OCI-LY1 (cell line): ENCODE results near the gene HLA-E.
A peak's percentile ranks its signal among the peaks of the same experiment; 100 is the strongest.
"Not testable (repeated sequence)": the region's sequence is repeated elsewhere in the genome, so short reads cannot be mapped to it uniquely, and the experiment has no call there.

Experiments used
- H2AFZ ChIP-seq: fragments of 200-600 bp; sonication (generic), shearing (Covaris generic); 2 replicates; pipeline ENCODE4 v1.6.0; 2014; ENCODE audit warnings: antibody characterized with exemption, mild to moderate bottlenecking, low read length
- H3F3A ChIP-seq: fragments of 200-600 bp; sonication (generic), shearing (Covaris generic); 2 replicates; pipeline ENCODE4 v1.6.0; 2014; ENCODE audit warnings: mild to moderate bottlenecking, antibody characterized with exemption, low read length, moderate library complexity; ENCODE audit not compliant: insufficient read depth
- H3K27ac ChIP-seq: fragments of 200-600 bp; sonication (generic); 2 replicates; pipeline ENCODE4 v1.5.1; 2014; ENCODE audit warnings: low read length, mixed run types, mild to moderate bottlenecking, low read depth; ENCODE audit not compliant: poor library complexity, severe bottlenecking
- H3K27me3 ChIP-seq: fragments of 200-600 bp; sonication (generic); 2 replicates; pipeline ENCODE4 v1.6.0; 2014; ENCODE audit warnings: antibody characterized with exemption, mild to moderate bottlenecking, low read length, moderate library complexity; ENCODE audit not compliant: insufficient read depth
- H3K36me3 ChIP-seq: fragments of 200-600 bp; sonication (generic); 2 replicates; pipeline ENCODE4 v1.6.1; 2014; ENCODE audit warnings: mild to moderate bottlenecking, antibody characterized with exemption, low read length, moderate library complexity, mixed read lengths; ENCODE audit not compliant: insufficient read depth
- H3K4me1 ChIP-seq: fragments of 200-600 bp; sonication (generic); 2 replicates; pipeline ENCODE4 v1.5.1; 2014; ENCODE audit warnings: mild to moderate bottlenecking, low read length, moderate library complexity; ENCODE audit not compliant: insufficient read depth, severe bottlenecking
- H3K4me2 ChIP-seq: fragments of 200-600 bp; sonication (generic), shearing (Covaris generic); 2 replicates; pipeline ENCODE4 v1.6.1; 2014; ENCODE audit warnings: low read length
- H3K4me3 ChIP-seq: fragments of 200-600 bp; sonication (generic); 2 replicates; pipeline ENCODE4 v1.5.1; 2014; ENCODE audit warnings: low read length, low read depth, mild to moderate bottlenecking, mixed read lengths; ENCODE audit not compliant: poor library complexity, severe bottlenecking
- H3K79me2 ChIP-seq: fragments of 200-600 bp; shearing (Covaris generic); 2 replicates; pipeline ENCODE4 v1.6.1; 2016; ENCODE audit warnings: mixed run types, low read length, mixed read lengths; ENCODE audit not compliant: insufficient read depth
- H3K9ac ChIP-seq: fragments of 200-600 bp; sonication (generic), shearing (Covaris generic); 2 replicates; pipeline ENCODE4 v1.6.1; 2014; ENCODE audit warnings: mild to moderate bottlenecking, low read length, mixed read lengths
- H3K9me2 ChIP-seq: fragments of 200-600 bp; sonication (generic), shearing (Covaris generic); 2 replicates; pipeline ENCODE4 v1.6.1; 2014; ENCODE audit warnings: low read depth, mild to moderate bottlenecking, low read length, mixed read lengths
- H3K9me3 ChIP-seq: fragments of 200-600 bp; shearing (Covaris generic); 2 replicates; pipeline ENCODE4 v1.6.1; 2014; ENCODE audit warnings: low read length, mixed read lengths
- H4K20me1 ChIP-seq: fragments of 200-600 bp; sonication (generic), shearing (Covaris generic); 2 replicates; pipeline ENCODE4 v1.6.0; 2016; ENCODE audit warnings: mild to moderate bottlenecking, low read length; ENCODE audit not compliant: insufficient read depth
- EZH2 ChIP-seq: fragments of 200-600 bp; sonication (generic), shearing (Covaris generic); IDR thresholded peaks from 2 replicates; pipeline ENCODE4 v1.8.0; 2017; ENCODE audit warnings: borderline replicate concordance, mixed run types, mild to moderate bottlenecking, antibody characterized with exemption, low read length, moderate library complexity, mixed read lengths
- TF ChIP-seq, protein P1 (sequence below): fragments of 200-600 bp; sonication (generic), shearing (Covaris generic); IDR thresholded peaks from 2 replicates; pipeline ENCODE4 v1.5.1; 2017; ENCODE audit warnings: mild to moderate bottlenecking, antibody characterized with exemption, low read length, moderate library complexity, mixed read lengths

The HLA-E gene

DNA sequence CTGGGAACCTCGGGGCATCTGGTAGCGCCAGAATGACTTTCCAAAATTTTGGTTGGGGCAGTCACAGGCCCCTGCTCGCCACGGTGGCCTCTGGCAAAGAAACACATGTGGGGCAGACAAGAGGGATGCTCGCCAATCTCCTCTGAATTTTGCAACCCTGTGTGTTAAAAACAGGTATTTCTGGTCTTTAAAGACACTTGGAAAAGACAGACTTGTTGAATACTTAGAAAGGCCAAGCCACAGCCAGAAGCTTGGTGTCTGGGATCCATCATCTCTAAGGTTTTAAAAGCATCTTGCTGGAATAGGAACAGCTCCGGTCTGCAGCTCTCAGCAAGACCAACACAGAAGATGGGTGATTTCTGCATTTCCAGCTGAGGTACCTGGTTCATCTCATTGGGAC lies 31.2 kb downstream of the HLA-E start:
- no peaks in the 10 kb centered on the region for H3K27me3 ChIP-seq
- H3K4me1 ChIP-seq: peaks cover 11% of the 10 kb centered on the region
- H3K9me2 ChIP-seq: no peaks in the 10 kb centered on the region
- H3F3A ChIP-seq: no peaks in the 10 kb centered on the region
- H4K20me1 ChIP-seq: no peaks in the 10 kb centered on the region
- no peaks in the 10 kb centered on the region for H3K9me3 ChIP-seq
- no peak overlapping the region for H3K27ac ChIP-seq
- TF ChIP-seq, protein P1, sequence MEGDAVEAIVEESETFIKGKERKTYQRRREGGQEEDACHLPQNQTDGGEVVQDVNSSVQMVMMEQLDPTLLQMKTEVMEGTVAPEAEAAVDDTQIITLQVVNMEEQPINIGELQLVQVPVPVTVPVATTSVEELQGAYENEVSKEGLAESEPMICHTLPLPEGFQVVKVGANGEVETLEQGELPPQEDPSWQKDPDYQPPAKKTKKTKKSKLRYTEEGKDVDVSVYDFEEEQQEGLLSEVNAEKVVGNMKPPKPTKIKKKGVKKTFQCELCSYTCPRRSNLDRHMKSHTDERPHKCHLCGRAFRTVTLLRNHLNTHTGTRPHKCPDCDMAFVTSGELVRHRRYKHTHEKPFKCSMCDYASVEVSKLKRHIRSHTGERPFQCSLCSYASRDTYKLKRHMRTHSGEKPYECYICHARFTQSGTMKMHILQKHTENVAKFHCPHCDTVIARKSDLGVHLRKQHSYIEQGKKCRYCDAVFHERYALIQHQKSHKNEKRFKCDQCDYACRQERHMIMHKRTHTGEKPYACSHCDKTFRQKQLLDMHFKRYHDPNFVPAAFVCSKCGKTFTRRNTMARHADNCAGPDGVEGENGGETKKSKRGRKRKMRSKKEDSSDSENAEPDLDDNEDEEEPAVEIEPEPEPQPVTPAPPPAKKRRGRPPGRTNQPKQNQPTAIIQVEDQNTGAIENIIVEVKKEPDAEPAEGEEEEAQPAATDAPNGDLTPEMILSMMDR: no peak
- TF ChIP-seq EZH2: no peak
- no peak overlapping the region for H3K4me2 ChIP-seq
- H3K79me2 ChIP-seq: no peaks in the 10 kb centered on the region
- no peaks in the 10 kb centered on the region for H3K36me3 ChIP-seq
- H3K9ac ChIP-seq: no peak overlapping the region
- H2AFZ ChIP-seq: no peak overlapping the region
- H3K4me3 ChIP-seq: no peak overlapping the region

DNA sequence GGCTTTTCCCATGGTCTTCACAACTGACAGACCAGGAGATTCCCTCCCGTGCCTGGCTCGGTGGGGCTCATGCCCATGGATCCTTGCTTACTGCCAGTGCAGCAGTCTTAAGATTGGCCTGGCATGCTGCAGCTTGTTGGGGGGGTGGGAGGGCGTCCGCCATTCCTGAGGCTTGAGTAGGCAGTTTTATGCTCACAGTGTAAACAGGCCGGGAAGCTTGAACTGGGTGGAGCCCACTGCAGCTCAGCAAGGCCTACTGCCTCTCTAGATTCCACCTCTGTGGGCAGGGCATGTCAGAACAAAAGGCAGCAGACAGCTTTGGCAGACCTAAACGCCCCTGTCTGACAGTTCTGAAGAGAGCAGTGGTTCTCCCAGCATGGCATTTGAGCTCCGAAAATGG lies 31.8 kb downstream of the HLA-E start:
- H4K20me1 ChIP-seq, H3F3A ChIP-seq, H2AFZ ChIP-seq, H3K27me3 ChIP-seq, H3K9ac ChIP-seq, H3K36me3 ChIP-seq, H3K4me1 ChIP-seq, H3K9me2 ChIP-seq, H3K4me3 ChIP-seq, H3K27ac ChIP-seq, H3K4me2 ChIP-seq, H3K9me3 ChIP-seq, H3K79me2 ChIP-seq: not testable (repeated sequence)

DNA sequence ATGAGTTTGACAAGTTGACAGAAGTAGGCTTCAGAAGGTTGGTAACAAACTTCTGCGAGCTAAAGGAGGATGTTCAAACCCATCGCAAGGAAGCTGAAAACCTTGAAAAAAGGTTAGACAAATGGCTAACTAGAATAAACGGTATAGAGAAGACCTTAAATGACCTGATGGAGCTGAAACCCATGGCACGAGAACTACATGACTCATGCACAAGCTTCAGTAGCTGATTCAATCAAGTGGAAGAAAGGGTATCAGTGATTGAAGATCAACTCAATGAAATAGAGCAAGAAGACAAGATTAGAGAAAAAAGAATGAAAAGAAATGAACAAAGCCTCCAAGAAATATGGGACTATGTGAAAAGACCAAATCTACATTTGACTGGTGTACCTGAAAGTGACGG lies 32.6 kb downstream of the HLA-E start:
- not testable (repeated sequence) for H4K20me1 ChIP-seq, H3K9me3 ChIP-seq, H3K9ac ChIP-seq, H3K4me3 ChIP-seq, H3K4me1 ChIP-seq, H2AFZ ChIP-seq, H3K27ac ChIP-seq, H3K9me2 ChIP-seq, H3K27me3 ChIP-seq, H3F3A ChIP-seq, H3K36me3 ChIP-seq, H3K4me2 ChIP-seq, H3K79me2 ChIP-seq

DNA sequence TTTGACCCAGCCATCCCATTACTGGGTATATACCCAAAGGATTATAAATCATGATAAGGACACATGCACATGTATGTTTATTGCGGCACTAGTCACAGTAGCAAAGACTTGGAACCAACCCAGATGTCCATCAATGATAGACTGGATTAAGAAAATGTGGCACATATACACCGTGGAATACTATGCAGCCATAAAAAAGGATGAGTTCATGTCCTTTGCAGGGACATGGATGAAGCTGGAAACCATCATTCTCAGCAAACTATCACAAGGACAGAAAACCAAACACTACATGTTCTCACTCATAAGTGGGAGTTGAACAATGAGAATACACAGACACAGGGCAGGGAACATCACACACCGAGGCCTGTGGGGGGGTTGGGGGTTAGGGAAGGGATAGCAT lies 37.1 kb downstream of the HLA-E start:
- not testable (repeated sequence) for H3K27me3 ChIP-seq, H3K79me2 ChIP-seq, H3K9me2 ChIP-seq, H3F3A ChIP-seq, H3K27ac ChIP-seq, H3K9ac ChIP-seq, H2AFZ ChIP-seq, H3K36me3 ChIP-seq, H3K4me3 ChIP-seq, H4K20me1 ChIP-seq, H3K9me3 ChIP-seq, H3K4me2 ChIP-seq
- H3K4me1 ChIP-seq: peaks cover 28% of the 10 kb centered on the region

DNA sequence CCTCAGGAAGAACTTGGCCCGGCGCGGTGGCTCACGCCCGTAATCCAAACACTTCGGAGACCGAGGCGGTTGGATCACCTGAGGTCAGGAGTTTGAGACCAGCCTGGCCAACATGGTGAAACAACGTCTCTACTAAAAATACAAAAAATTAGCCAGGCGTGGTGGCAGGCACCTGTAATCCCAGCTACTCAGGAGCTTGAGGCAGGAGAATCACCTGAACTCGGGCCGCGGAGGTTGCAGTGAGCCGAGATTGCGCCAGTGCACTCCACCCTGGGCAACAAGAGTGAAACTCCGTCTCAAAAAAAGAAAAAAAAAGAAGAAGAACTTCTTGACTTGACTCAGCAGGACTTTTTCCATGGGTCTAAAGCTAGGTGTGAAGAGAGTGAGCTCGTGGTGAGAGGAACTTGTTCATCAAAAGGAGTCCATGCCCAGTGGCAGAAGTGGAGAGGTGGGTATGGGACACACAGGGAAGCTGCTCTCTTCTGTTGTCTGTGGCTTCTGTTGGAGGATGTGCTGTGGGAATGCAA lies 40.1 kb downstream of the HLA-E start:
- H3K4me3 ChIP-seq, H3K9ac ChIP-seq: not testable (repeated sequence)
- peak overlapping the region; percentile 16 for H3K27ac ChIP-seq

More for the DNA sequence above, 40.1 kb downstream of the HLA-E start:
- not testable (repeated sequence) for H3K36me3 ChIP-seq, H3K27me3 ChIP-seq, H2AFZ ChIP-seq, H3F3A ChIP-seq, H4K20me1 ChIP-seq, H3K9me2 ChIP-seq, H3K4me2 ChIP-seq, H3K9me3 ChIP-seq, H3K79me2 ChIP-seq
- peaks cover 31% of the 10 kb centered on the region for H3K4me1 ChIP-seq
